IMR-90 (cell line): ENCODE data around the gene LRP5. TPM values are rescaled to one million over a fixed set of nuclear protein-coding genes. Genes with fewer than 3 reads are reported as not detected.

Experiments
- BHLHE40 ChIP-seq: fragments of 150-350 bp; IDR thresholded peaks from 2 replicates; pipeline ENCODE4 v1.6.1; 2016; ENCODE audit warnings: mild to moderate bottlenecking, low read depth, low read length
- MXI1 ChIP-seq: IDR thresholded peaks from 2 replicates; pipeline ENCODE4 v1.6.1; 2012; ENCODE audit warnings: low read depth, mild to moderate bottlenecking, low read length, moderate library complexity, borderline replicate concordance
- polyA plus RNA-seq, 3 experiments: library from polyadenylated mRNA; depleted of rRNA; stranded (reverse); fragments of >200 nt; gene quantifications; 2 replicates each; pipeline ENCODE4 v1.2.3, GENCODE V29; 2012; ENCODE audit warnings: low replicate concordance in 1 of 3
- total RNA-seq: library from RNA; depleted of rRNA; stranded (reverse); fragments of >200 nt; gene quantifications from 2 replicates; pipeline ENCODE4 v1.2.3, GENCODE V29; 2012

Gene LRP5
- total and polyA plus RNA-seq, 2 of the 4 experiments (the other 2 are of a cell fraction): 10.4 to 15.0 TPM

DNA sequence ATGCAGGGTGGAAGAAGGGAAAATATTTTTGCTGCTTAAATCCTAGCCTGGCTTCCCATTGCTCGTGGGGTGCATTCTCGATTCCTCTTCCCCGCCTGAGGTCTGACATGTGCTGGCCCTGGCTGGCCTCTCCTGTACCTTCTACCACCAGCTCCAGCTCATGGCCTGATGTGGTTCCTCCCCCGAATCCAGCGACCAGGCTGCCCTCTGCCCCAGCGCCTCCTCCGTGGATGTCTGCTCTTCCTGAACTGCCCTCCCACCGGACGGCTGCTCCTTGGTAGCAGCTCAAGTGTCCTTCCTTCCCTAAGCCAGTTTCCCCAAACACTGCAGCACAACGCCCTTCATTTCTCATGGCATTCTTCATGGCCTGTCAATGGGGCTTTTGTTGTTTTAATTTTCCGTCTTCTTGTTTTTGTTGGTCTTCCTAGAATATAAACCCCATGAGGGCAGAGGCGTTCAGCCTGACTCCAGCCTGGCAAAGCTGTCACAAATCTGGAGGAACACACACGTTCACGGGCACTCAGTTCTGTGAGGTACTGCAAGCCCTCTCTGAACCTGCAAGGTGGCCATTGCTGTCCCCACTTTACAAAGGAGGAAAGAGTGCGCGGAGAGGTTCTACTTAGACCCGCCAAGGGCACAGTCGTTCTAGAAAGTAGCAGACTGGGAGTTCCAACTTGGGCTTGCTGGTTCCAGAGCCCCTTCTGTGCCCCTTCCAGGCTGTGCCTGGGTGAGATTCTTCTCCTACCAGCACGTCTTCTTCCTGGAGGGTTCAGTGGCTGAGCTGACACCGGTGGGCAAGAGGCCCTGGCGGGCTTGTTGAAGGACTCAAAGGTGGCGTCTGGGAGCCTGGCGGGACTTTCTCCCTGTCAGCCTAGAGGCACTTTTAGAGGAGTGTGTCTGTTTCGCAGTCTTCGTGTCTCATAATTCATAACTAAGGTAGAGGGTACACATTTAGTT, 953 bp upstream of the LRP5 start (continued):
- TF ChIP-seq MXI1: no peak
- no peak for TF ChIP-seq BHLHE40
